Subcutaneous adipose tissue (tissue), 4 donors: Measurements from ENCODE around the gene DLGAP4. TPM values are rescaled to one million over a fixed set of nuclear protein-coding genes. Genes with fewer than 3 reads are reported as not detected.

Experiments used
- CTCF ChIP-seq: fragments of 450-650 bp; IDR thresholded peaks from one replicate; pipeline ENCODE4 v1.5.1; 2016; ENCODE audit warnings: low read depth, mild to moderate bottlenecking, control low read depth, antibody characterized with exemption, moderate library complexity
- total RNA-seq, 4 donors: library from RNA; depleted of rRNA; stranded (reverse); fragments of >200 nt; gene quantifications; one replicate each; pipeline ENCODE4 v1.1.0, GENCODE V29; 2016

The DLGAP4 gene
- total RNA-seq, 4 donors from 2014 or later = 25.8 to 47.4 (median 38.9) TPM

DNA sequence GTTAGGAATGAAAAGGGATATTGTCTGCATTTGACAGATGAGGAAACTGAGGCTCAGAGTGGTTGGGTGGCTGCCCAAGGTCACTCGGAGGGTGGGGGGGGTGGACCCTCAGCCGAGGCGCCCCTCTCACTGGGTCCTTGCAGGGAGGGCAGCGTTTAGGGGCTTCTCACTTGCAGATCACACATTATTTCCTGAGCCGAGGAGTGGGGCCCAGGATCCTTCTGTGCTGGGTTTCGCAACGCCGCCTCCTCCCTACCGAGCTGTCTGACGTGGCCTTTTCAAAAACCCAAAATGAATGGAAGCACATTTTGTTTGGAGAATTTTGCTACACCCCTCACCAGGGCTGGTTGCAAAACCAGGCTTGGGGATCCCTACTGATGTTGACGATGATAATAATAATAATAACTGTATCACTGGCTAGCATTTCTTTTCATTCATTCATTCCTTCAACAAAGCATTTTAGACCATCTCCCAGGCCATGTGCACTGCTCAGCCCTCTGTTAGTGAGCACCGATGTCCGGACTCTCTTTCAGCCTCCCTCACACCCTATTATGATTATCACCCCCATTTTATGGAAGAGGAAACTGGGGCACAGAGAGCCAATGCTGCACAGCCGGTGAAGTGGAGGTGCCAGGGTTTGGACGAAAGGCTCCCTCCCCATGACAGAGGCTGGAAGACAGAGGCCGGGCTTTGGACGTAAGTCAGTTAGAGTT, 5.2 kb downstream of the DLGAP4 start:
- TF ChIP-seq CTCF = no peak

DNA sequence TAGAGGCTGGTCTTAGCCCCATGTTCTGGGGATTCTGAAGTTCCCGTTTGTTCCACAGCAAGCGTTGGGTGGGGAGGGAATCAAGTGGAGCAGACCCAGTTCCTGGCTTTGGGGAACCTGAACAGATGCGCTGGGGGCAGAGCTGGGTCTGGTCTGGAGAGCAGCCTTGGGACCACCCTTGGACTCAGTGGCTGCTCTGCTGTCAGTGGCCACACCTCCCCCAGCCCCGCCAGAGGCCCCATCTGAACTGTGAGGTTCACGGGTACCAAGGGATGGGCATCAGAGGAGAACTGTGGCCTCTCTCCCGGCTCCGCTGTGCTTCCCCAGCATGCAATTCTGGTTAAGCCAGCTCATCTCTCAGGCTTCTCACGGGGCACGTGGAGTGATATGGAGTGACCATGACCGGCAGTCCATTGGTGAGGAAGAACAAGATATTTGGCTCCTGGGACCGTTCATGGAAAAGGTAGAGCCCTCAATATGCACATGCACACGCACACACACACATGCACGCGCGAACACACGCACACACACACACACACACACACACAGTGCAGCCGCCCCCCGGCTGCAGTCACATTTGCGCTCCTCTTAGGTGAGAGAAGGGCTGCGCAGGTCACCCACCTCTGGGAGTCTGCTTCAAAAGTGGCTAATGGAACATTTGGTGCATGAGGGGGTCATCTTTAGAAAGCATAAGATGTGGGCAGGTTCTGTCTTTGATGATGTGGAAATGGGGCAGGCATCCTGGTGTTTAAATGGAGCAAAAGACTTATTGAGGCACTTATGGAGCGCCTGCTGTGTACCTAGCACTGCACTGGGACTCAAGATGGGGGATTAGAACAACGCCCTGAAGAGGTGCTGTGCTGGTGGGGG, 6.0 kb downstream of the DLGAP4 start:
- no peak for TF ChIP-seq CTCF

GRCh38 chr20:36312724-36313441, 6.7 kb downstream of the DLGAP4 start:
- no peak for TF ChIP-seq CTCF

- TF ChIP-seq CTCF = no peak
These were observed 7.3 kb downstream of the DLGAP4 start for GRCh38 chr20:36313476-36313875.

- TF ChIP-seq CTCF = no peak
These were observed 7.8 kb downstream of the DLGAP4 start for GRCh38 chr20:36313926-36314325.

GRCh38 chr20:36314734-36315544, 8.8 kb downstream of the DLGAP4 start:
- TF ChIP-seq CTCF = no peak
